ENCODE results near the gene GSPT1.

Gene GSPT1

DNA sequence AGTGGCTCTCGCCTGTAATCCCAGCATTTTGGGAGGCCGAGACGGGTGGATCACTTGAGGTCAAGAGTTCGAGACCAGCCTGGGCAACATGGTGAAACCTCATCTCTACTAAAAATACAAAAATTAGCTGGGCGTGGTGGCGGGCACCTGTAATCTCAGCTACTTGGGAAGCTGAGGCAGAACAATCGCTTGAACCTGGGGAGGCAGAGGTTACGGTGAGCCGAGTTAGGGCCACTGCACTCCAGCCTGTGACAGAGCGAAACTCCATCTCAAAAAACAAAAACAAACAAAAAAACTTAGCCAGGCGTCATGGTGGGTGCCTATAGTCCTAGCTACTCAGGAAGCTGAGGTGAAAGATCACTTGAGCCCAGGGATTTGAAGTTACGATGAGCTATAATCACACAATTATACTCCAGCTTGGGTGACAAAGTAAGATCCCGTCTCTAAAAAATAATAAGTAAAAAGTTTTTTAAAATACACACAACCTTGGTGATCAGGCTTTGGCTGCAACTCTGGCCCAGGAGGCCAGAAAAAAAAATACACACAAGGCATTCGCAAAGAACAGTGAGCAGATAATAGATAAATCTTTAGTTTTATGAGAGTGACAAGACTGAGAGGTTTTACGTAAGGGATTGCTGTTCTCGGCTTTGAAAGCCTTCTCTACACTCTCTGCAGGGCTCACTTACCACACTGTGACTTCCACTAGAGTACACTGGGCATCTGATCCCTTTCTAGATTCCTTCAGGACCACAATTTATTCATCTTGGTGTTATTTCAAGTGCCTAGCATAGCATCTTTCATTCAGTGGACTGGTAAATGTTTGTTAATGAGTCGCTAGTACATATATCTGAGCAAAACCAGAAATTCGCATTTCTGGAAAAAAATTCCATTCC lies 5.9 kb downstream of the GSPT1 start:
- no peak for DNase-seq

DNA sequence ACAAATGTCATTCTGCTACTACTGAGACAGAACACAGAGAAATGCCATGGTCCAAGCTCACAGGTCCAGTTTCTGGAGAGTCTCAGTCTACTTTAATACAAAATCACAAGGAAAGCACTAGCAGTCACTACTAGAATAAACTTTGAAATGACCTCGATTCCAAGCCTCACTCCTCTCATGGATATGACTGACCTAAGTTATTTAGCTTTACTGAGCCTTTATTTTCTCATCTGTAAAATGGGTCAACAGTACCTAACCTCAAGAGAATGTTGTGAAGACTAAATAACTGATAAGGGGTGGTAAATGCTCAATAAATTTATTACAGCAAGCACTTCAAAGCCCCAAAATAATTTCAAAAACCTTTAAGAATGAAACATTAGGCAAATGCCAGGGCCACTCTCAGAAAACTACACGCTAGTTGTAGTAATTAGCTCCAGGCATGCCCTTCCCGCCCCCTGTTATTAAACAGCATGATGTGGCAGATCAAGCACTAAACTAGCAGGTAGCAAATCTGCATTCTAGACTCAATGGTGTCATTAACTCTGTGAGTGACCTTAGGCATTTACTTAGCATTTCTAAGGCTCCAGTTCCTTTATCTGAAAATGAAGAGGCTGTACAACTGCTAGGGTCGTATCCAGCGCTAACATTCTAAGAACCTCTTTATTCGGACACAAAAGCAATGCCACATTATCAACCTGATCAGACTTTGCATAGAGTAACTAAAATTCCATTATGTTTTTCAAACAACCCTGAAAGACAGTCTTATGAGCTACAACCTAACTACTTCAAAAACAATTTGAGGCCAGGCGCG lies 8.4 kb downstream of the GSPT1 start:
- no peak for DNase-seq

DNA sequence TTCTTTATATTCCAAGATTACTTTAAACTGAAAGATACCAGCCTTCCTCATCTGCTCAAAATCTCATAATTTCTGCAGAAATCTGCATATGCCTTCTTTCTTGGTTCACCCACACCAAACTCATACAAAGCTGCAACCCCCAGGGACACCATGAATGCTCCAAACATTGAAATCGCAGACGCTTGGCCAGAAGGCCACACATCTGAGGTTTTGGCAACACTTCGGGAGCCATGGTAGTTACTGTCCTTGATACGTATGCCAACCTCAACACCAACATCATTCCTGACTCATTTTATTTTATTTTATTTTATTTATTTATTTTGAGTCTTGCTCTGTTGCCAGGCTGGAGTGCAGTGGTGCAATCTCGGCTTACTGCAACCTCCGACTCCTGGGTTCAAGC lies 11.8 kb downstream of the GSPT1 start:
- DNase-seq = no peak

DNA sequence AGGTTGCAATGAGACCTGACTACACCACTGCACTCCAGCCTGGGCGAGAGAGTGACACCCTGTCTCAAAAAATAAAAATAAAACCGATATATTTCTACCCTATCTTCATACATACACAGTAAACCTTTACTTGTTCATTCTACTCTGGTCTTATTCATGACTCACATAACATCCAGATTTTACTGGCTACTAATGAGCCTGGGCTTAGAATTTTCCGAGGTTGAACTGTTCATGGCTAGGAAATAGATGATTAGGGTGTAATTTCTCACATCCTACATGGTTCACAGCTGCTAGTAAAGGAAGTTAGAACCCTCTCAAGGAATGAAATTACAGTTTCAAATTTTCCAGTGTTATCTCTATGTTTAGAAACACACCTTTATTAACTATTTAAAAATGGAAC lies 14.7 kb downstream of the GSPT1 start:
- DNase-seq = no peak

DNA sequence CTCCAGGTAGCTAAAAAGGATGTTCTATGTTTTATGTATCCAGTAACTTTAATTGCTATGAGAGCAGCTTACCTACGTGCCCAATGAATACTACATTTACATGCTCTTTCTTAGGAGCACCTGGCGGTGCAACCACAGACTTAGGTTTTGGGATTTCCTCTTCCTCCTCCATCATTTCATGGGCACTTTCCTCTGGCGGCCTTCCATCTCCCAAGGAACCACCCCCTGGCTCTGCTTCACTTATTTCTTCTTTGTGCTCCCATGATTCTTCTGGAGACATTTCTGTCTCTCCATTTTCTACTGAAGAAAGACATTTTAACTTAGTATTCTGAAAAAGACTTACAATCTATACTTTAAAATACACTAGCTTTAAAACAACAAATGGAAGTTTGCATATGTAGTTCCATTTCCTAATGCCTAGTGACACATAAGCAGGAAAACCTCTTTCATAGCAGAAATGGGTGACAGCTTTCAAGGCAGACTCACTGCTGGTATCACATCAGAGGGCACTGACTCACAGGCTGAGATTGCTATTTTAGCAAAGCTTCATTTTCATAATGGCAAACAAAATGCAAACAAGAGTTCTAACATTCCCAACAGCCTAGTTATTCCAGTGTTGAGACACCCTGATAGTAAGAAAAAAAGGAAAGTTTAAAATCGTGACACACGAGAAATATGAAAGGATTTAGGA lies 19.1 kb downstream of the GSPT1 start:
- no peak for DNase-seq

DNA sequence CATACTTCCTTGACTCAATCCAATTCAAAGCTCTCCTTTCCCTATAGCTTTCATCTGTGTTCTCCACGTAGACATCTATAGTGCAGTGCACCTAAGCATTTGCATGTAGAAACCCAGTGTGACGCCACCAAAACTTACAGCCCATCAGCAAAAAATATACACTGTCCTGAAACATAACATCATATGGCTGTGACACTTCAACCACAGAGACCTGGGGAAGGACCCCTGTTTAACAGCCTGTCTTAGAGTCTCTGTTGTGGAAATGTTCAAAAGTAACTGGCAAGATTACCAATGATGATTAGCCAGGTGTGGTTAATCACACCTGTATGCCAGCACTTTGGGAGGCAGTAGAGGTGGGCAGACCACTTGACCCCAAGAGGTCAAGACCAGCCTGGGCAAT lies 22.2 kb downstream of the GSPT1 start:
- DNase-seq = no peak

DNA sequence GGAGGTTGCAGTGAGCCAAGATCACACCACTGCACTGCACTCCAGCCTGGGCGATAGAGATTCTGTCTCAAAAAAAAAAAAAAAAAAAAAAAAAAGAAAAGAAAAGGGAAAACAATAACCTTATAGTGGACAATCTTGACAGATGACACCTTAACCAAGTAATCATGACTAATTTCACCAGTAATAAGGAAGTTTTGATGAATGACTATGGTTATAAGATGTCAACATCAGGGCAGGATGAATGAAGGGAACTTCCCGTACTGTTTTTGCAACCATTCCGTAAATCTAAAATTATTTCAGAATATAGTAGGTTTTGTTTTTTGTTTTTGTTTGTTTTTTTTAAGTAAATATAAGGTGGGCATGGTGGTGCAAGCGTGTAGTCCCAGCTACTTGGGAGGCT lies 23.0 kb downstream of the GSPT1 start:
- DNase-seq = no peak

DNA sequence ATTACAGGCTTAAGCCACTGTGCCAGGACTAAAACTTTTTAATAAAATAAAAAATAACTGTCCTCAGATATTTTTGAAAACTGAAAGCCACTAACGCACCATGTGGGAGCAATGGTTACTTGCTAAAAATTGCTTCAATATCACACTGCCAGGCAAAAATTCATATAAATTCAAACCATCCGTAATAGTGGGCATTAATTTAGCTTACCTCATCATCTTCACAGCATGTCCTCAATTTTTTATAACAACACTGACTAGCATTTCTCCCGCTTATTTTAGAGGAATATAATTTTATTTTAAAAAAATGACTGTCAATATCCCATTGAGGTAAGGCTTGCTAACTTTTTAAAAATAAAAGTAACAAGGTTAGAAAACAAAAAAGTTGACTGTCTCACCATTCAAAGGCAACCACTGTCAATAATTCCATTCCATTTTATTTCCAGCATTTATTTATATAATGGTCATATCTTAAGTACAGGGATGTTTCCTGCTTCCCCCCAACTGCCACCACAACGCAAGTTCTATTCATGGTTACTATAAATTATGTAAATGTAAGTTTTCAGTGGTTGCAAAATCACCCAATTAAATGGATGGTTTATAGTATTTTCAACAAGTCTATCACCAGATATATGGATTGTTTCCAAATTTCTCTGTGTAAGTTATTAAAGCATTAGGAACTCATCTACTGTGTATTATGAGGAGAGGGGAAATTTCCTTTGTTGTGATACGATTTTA lies 25.4 kb downstream of the GSPT1 start:
- no peak for DNase-seq

DNA sequence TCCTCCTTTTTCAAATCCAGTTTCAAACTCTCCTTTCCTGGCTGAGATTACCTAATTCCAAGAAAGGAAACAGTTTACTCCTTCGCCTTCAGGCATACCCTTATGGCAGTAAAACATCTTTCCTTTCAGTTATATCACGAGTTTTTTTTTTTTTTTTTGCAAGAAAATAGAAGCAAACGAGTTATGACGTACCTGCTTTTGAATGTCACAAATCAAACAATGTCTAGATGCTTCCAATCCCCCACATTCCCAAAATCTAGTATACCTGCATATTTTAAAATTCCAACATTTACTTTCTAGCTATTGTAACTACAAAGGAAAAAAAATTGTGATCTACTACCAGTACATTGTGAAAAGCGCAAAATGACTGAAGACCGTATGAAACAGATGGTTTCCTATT lies 28.9 kb downstream of the GSPT1 start:
- DNase-seq = no peak

DNA sequence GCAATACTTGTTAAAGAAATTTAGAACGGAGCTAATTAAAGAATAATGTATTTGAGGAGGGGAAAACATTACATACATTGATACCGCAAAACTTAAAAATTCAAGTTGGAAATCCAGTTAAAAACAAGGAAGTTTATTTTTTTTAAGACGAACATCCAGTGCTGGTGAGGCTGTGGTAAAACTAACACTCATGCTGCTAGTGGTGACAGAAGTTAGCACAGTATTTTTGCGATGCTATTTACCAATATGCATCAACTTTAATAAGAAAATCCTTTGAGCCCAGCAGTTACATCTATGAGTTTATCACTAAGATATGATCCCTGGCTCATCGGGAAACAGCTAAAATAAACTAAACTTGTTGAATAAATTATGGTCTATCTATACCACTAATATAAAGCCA lies 31.7 kb downstream of the GSPT1 start:
- DNase-seq = no peak

DNA sequence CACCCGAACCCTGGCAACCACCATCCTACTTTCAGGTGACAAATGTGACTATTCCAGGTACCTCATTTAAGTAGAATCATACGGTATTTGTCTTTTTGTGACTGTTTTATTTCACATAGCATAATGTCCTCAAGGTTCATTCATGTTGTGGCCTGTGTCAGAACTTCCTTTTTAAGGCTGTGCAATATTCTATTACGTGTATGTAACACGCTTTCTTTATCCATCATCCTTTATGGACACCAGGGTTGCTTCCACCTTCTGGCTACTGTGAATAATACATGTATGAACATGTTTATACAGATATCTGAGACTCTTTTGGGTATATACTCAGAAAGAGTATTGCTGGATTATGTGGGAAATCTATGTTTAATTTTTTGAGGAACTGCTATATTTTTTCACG lies 35.7 kb downstream of the GSPT1 start:
- DNase-seq = no peak

DNA sequence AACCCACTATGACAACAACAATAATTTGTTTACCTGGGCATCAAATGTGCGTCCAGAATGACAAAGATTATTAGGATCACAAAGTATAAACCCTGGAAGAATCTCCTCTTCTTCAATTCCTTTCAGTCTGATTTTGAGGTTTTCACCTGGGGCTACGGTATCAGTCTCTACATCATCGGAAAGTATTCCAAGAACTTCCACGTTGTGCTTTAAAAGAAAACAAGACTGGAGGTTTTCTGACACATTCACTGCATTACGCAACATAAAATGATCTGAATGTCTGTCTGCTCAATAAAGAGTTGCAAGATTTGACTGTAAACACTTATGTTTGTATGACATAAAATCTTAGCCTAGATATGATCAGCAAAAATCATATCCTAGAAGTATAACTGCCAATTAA lies 38.4 kb downstream of the GSPT1 start:
- DNase-seq = no peak

DNA sequence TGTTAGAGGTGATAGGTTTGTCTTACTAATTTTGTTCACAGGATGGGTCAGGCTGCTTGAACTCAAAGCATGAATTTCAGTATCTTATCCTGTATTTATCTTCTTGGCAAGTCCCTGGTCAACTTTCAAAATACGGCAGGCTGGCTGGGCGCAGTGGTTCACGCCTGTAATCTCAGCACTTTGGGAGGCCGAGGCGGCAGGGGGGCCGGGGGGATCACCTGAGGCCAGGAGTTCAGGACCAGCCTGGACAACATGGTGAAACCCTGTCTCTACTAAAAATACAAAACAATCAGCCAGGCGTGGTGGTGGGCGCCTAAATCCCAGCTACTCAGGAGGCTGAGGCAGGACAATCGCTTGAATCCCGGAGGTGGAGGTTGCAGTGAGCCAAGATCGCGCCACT lies 39.5 kb downstream of the GSPT1 start:
- no peak for DNase-seq

DNA sequence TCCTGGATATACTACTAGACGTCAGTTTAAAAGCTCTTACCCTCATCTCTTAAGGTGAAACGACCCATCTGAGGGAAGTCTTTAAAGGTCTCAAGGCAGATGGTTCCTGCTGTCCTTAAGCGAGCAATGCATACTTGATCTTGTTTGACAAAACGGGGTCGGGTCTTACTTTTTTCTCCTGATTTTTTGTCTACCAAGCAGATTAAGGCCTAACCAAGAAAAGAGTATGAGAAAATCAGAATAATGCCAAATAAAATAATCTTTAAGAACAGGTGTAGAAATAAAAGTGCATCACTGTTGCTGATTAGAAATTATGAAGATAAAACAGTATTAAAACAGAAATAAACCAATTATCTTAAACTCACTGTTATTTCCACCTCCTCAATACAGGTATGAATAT lies 40.0 kb downstream of the GSPT1 start:
- no peak for DNase-seq

DNA sequence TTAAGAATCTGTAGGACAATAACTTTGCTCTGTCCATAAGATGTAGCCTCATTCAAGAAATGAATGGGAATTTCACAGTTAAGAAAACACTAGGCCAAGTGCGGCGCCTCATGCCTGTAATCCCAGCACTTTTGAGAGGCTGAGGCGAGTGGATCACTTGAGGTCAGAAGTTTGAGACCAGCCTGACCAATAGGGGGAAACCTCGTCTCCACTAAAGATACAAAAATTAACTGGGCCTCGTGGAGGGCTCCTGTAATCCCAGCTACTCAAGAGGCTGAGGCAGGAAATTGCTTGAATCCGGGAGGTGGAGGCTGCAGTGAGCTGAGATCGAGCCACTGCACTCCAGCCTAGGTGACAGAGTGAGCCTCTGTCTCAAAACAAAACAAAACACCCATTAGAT lies 44.6 kb downstream of the GSPT1 start:
- DNase-seq = no peak

DNA sequence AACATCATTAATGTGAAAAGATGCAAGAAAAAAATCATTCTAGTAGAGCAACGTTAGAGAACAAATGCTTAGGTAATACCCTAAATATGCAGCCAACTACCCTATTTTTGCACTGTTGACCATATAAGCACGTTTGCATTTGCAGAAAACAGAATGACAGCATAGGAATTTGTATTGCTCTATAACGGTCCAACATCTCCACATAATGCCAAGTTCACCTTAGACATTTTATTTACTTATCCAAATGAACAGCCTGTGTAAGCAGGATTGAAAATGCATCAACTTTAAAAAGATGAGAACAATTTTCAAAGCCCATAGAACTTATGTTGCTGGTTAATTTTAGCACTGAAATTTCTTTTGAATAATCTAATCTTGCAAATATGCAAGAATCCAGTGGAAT lies 45.4 kb downstream of the GSPT1 start:
- DNase-seq = no peak

DNA sequence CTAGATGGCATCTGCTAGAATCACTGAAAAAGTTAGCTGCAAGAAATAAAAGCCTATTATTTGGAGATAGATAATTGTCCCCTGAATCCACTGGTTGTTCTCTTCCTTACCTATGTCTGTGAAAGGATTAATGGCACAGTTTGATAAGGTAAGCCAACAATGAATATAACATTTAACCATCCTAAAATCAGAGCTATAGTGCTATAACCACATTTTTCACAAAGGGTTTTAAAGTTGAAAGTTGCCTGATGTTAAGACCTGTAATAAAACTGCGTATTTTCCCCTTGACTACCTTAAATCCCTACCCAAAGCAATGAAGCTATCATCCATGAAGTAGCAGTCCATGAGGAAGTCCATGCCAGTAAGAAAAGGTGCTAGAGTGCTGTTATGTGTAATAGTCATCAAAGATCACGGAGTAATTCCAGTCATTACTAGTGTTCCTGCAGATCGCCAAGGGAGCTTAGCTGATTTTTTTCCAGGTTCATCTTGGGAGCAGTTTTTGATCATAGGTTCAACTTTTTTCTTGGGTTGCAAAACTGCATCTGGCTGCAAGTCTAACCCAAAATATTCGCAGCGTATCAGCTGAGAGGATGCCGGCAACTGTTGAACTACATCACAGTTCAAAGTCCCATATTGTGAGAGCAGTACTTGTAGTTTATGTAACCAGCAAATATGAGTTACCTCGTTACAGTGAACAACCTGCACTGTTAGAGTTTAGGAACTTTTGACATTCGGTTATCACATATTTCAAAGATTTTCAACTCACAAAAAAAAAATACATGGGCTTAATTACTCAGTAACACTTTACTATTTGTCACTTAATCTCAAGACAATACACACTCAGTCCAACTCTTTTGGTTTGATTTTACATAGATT lies 46.2 kb downstream of the GSPT1 start:
- DNase-seq = no peak

DNA sequence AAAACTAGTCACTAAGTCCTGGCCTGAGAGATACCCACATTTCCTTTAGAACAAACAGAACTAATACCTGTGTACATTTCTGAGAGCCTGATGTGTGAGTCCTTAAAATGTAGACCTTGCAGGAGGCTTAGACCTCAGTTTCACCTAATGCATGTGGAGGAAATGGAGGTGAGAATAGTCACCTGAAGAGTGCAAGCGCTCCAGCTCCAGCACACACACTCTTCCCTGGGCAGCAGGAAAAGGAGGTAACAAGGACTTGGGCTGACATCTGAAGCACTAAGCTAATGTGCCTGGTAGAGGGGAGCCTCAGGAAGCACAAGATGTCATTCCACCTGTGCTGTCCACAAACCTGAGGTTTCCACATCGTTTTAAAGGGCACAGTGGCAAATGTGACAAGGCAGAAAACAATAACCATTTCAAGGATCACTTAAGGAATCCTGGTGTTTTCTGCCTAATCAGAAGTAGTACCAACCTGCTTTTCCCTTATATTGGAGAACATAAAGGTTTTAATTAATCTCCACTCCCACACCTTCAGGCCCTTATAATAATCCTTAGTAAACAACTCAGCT lies 47.3 kb downstream of the GSPT1 start:
- DNase-seq = no peak

DNA sequence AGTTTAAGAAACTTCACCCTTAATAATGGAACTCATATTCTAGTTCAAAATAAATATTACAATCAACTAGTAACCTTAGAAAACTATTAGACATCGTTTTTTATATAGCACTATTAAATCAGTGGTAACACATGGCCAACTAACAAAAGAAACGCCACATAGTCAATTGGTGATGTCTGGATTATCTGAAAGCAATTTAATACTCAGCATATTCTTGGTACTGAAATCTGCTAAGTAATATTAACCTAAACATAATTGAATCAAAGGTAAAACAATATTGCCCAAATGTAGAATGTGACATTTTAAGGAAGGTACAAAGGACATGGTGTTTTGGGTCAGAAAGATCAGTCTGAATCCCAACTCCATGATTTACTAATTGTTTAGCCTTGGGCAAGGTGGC lies 53.3 kb downstream of the GSPT1 start:
- DNase-seq = no peak

DNA sequence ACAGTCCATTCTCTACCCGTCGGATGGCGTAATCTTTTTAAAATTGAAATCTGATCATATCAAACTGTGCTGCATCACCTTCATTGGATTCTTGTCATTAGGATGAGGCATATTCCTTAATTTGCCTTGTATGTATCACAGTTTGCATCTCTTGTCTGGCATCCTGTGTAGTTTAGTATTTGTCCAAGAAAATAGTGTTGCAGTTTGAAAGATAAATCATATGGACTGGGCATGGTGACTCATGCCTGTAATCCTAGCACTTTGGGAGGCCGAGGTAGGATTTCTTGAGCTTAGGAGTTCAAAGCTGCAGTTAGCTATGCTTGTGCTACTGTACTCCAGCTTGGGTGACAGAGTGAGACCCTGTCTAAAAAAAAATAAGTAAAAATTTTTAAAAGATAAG lies 58.6 kb downstream of the GSPT1 start:
- no peak for DNase-seq

DNA sequence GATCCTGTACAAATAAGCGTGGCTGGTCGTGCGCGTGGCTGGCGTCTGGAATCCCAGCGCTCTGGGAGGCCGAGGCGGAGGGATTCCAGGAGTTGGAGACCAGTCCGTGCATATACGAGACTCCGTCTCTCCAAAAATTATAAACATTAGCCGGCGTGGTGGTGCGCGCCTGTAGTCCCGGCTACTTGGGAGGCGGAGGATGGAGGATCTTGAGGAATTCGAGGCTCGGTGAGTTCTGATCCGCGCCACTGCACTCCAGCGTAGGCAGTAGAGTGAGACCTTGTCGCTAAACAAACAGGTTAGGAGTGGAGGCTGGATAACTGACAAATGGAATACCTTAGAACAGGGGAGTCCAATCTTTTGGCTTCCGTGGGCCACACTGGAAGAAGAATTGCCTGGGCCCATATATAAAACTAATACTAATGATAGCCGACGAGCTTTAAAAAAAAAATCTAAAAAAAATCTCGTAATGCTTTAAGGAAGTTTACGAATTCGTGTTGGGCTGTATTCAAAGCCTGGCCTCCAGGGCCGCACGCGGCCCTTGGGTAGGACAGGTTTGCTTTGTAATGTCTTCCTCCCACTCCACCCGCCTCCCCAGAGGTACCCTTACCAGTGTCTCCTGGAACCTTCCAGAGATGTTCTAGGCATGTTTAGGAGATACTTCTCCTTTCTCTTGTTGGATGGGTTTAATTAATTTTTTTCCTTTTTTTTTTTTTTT lies 63.5 kb downstream of the GSPT1 start:
- DNase-seq = no peak

Measured in activated gamma-delta T cell treated with Interleukin-2 at 50 U/mL for 16 hours (primary cell).